Activated naive CD8-positive, alpha-beta T cell (primary cell): ENCODE results near the gene GAL.
A peak's percentile ranks its signal among the peaks of the same experiment; 100 is the strongest.

Experiments
- H3K27ac Mint-ChIP-seq: one replicate; pipeline ENCODE4 v1.8.0; 2021; ENCODE audit warnings: mixed read lengths
- H3K27me3 Mint-ChIP-seq: one replicate; pipeline ENCODE4 v1.8.0; 2021; ENCODE audit warnings: mixed read lengths
- H3K36me3 Mint-ChIP-seq: one replicate; pipeline ENCODE4 v1.8.0; 2021; ENCODE audit warnings: mixed read lengths
- H3K4me1 Mint-ChIP-seq: one replicate; pipeline ENCODE4 v1.8.0; 2021; ENCODE audit warnings: low read depth, mixed read lengths
- H3K4me3 Mint-ChIP-seq: one replicate; pipeline ENCODE4 v1.8.0; 2021; ENCODE audit warnings: mild to moderate bottlenecking, mixed read lengths
- H3K9me3 Mint-ChIP-seq: one replicate; pipeline ENCODE4 v1.8.0; 2021; ENCODE audit warnings: low read depth, mixed read lengths

Gene GAL

DNA sequence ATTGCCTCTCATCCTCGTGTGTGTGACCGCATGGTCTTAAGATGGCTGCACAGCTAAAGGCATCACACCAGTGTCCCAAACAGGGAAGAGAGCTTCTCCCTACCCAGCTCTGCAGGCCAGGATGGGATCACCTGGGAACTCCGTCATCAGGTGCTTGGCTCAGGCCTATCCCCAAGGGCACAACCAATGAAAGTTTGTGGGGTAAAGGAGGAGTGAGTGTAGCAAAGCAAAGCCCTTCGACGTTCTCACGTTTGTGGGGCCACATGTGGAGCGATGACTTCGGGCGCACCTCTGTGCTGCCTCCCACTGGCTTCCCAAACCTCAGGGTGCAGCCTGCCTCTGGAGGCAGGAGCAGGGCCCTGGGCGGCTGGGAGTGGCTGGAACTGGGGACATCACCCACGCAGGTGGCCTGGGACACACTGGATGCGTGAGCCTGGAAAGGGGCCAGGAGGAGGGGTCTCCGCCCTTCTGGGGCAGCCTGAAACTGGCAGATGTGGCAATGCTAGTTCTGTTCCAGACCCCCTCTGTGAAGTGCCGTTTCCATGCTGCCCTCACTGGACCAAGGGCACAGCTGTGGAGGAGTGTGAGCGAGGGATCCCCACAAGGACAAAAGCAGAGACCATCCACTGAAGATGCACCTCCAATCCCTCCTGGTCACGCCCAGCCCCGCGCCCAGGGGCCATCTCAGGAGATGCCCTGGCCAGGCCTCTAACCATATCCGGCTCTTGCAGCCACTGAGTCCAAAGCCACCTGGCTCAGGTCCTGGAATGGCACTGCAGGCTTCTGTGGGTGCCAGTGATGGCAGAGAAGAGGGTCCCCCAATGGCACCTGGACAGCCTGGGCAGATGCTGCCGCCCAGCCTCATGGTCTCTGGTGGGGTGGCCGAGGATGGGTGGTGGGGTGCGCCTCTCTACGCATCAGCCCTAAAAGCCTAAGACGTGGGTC lies 30.6 kb upstream of the GAL start:
- H3K27ac Mint-ChIP-seq = no peak overlapping the region

DNA sequence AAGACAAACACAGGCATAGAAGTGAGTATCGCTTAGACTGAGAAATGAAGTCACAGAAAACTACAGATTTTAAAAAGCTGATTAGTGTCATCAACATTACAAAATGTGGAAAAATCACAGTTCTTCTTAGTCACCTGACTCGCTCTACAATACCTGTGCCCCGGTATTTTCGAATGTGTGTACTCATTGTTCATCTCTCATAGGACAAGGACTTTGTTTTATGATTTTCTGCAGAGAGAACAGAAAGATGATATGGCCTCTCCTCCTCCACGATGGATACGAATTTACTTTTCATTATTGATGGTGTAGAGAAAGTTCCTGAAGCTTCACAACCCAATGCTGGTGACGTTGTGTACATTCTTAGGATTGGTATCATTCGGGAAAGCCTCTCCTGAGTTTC lies 29.4 kb upstream of the GAL start:
- Mint-ChIP-seq H3K36me3 (no peaks in the 10 kb centered on the region), H3K9me3 (peaks cover 5% of the 10 kb centered on the region), H3K27ac (no peak overlapping the region), H3K4me3 (no peak overlapping the region), H3K4me1 (no peaks in the 10 kb centered on the region), H3K27me3 (no peaks in the 10 kb centered on the region)

More for the DNA sequence above, 30.6 kb upstream of the GAL start:
- peaks cover 5% of the 10 kb centered on the region for H3K9me3 Mint-ChIP-seq
- no peaks in the 10 kb centered on the region for H3K4me1 Mint-ChIP-seq
- no peak overlapping the region for H3K4me3 Mint-ChIP-seq
- peaks cover 4% of the 10 kb centered on the region for H3K27me3 Mint-ChIP-seq
- H3K36me3 Mint-ChIP-seq = no peaks in the 10 kb centered on the region

DNA sequence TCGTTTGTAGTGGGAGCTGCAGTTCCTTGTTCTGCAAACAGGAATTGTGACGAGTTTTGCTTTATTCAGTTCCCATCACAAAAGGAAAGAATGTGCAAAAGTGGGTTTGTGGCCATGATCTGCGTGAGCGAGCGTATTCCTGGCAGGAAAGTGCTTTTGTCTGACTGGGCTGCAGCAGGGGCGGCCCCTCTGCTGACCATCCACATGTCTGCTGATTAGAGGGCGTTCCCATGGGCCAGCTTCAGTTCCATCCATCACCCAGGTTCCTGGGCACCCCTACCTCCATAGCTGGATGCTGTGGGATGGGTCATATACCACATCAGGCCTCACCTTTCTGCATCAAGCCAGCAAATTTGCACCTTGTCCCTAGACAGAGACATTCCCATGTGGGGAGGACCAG lies 28.9 kb upstream of the GAL start:
- no peaks in the 10 kb centered on the region for H3K4me1 Mint-ChIP-seq
- no peaks in the 10 kb centered on the region for H3K27me3 Mint-ChIP-seq
- H3K36me3 Mint-ChIP-seq = no peaks in the 10 kb centered on the region
- no peak overlapping the region for H3K27ac Mint-ChIP-seq
- H3K9me3 Mint-ChIP-seq = peaks cover 5% of the 10 kb centered on the region
- H3K4me3 Mint-ChIP-seq = no peak overlapping the region

DNA sequence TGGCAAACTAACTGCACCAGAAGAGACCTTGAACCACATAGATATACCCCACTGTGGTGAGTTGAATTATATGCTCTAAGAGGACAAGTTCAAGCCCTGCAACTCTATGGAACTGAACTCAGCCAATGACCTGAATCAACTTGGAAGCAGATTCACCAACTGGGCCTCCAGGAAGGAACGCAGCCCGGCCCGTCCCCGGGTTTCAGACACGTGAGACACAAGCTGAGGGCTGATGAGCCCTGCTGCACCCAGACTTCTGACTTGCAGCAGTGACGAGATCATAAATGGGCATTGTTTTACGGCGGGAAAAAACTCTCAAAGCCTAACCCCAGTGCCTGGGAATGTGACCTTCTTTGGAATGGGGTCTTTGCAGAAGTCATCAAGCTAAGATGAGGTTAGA lies 28.5 kb upstream of the GAL start:
- Mint-ChIP-seq H3K27me3 (no peaks in the 10 kb centered on the region), H3K36me3 (no peaks in the 10 kb centered on the region), H3K4me1 (no peaks in the 10 kb centered on the region), H3K9me3 (peaks cover 5% of the 10 kb centered on the region), H3K27ac (no peak overlapping the region), H3K4me3 (no peak overlapping the region)

DNA sequence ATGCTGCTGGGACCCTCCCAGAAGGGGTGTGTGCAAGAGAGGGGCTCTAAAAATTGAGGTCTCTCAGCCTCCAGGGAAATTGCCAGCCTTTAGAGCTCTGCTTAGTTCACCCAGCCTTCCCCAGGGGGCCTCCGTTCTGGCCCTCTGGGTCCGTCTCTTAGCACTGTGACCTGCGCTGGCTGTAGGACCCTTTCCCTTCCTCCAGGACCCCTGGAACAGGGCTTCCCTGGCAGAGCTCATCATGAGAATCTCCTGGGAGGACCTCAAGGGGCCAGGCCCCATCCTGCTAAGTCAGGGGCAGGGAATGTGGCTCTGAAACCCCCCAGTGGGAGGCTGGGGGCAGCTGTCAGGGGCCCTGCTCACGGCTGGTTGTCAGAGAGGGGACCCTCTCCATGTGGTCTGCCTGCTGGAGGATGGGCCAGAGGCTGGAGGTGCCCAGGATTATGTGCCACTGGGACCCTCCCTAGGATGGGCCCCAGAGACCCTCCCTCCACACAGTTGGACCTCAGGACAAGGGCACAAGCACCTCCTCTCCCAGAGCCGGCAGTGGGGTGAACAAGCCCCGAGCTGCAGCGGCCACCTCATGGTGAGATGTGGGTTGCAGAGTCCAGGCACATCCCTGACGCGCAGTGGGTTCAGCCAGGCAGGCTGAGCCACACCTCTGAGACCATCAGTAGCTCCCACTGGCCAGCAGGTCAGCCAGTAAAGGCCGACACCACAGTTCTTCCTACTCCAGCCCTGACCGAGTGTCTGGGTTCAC lies 27.1 kb upstream of the GAL start:
- no peaks in the 10 kb centered on the region for H3K27me3 Mint-ChIP-seq
- no peak overlapping the region for H3K4me3 Mint-ChIP-seq
- peak overlapping the region; percentile 16 for H3K27ac Mint-ChIP-seq

DNA sequence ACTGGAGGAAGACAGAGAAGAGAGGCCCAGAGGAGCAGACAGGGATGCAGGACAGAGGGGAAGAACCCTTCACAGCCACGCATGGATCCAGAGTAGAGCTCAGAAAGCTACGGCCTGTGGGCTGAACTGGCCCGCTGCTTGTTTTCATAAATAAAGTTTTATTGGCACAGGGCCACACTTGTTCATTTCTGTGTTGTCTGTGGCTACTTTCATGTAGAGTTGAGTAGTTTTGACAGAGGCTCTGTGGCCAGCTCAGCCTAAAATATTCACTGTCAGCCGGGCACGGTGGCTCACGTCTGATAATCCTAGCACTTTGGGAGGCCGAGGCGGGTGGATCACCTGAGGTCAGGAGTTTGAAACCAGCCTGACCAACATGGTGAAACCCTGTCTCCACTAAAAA lies 26.2 kb upstream of the GAL start:
- Mint-ChIP-seq H3K4me3 (no peak overlapping the region), H3K27ac (no peak overlapping the region), H3K9me3 (peaks cover 5% of the 10 kb centered on the region), H3K36me3 (no peaks in the 10 kb centered on the region), H3K4me1 (no peaks in the 10 kb centered on the region), H3K27me3 (no peaks in the 10 kb centered on the region)

More for the DNA sequence above, 27.1 kb upstream of the GAL start:
- Mint-ChIP-seq H3K4me1 (no peaks in the 10 kb centered on the region), H3K36me3 (no peaks in the 10 kb centered on the region), H3K9me3 (peaks cover 5% of the 10 kb centered on the region)

DNA sequence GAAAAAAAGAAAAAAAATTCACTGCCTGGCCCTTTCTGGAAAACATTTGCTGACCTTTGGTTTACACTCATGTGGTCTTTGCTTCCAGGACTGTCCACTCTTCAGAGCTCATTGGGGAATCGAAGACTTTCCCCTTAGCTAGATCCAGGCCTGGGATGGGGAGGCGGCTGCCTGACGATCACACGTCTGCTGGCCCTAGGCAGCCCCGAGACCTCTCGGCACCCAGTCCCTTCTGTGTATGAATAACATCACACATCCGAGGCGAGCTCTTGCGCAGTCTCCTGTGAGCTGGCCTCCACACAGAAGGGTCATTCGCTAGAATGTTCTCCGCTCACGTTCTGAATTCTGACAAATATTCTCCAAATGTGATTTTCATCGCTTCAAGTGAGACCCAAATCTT lies 25.7 kb upstream of the GAL start:
- Mint-ChIP-seq H3K9me3 (peaks cover 5% of the 10 kb centered on the region), H3K36me3 (no peaks in the 10 kb centered on the region), H3K27me3 (no peaks in the 10 kb centered on the region), H3K4me1 (no peaks in the 10 kb centered on the region), H3K4me3 (no peak overlapping the region), H3K27ac (no peak overlapping the region)

DNA sequence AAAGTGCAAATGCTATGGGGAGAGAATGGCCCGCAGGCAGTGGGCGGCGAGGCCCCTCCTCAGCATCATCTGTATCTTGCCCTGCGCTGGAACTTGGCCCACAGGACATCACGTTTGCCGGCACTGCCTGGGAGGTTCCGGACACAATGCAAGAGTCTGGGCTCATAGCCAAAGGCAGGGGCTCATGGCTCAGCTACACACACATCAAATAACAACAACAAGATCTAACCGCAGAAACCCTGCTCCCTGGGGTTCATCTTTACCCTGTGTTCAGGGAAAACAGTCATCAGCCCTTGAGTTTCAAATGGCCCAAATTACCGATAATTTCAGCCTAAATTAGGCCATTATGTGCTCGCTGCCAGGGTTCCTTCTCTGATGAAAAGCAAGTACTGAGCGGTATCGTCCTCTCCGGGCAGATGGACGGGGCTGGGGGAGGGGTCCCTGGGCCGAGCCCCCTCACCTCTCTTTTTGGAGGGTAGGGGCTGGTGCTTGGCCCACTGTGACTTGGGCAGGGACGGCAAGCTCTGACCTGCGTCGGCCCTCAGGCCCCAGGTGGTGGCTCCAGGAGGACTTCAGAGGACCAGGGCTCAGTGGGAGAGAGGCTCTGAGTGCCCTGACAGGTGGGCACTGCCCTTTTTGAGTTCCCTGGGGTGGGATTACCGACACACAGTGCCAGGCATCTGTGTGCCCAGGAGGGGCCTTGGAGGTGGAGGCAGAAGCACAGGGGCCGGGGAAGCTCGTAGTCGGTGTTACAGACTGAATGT lies 25.0 kb upstream of the GAL start:
- Mint-ChIP-seq H3K27me3 (no peaks in the 10 kb centered on the region), H3K36me3 (no peaks in the 10 kb centered on the region), H3K9me3 (peaks cover 5% of the 10 kb centered on the region), H3K4me1 (no peaks in the 10 kb centered on the region), H3K27ac (no peak overlapping the region), H3K4me3 (no peak overlapping the region)

DNA sequence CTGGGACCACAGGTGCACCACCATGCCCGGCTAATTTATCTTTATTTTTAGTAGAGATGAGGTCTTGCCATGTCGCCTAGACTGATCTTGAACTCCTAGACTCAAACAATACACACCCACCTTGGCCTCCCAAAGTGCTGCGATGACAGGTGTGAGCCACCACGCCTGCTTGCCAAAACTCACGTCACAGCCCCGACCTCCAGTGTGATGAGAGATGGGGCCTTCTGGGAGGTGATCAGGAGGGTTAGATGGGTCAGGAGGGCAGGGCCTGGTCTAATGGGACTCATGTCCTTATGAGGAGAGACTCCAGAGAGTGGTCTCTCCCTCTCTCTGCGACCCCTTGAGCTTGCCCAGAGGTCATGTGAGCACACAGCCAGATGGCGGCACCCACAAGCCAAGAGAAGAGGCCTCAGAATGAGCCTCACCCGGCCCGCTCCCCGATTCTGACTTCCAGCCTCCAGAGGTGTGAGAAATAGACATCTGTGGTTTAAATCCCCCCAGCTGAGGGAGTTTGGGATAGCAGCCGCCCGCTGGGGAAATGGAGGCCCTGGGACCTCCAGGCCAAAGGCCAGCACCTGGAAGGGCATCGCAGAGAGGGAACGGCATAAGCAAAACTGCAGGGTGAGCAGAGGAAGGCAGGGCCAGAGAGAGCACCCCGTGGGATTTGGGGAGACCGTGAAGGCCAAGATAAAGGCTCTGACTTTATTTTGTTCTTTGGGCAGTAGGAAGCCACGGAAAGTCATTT lies 24.1 kb upstream of the GAL start:
- no peak overlapping the region for H3K27ac Mint-ChIP-seq
- peaks cover 3% of the 10 kb centered on the region for H3K9me3 Mint-ChIP-seq
- no peaks in the 10 kb centered on the region for H3K27me3 Mint-ChIP-seq
- H3K36me3 Mint-ChIP-seq = no peaks in the 10 kb centered on the region
- no peak overlapping the region for H3K4me3 Mint-ChIP-seq
- H3K4me1 Mint-ChIP-seq = no peaks in the 10 kb centered on the region

DNA sequence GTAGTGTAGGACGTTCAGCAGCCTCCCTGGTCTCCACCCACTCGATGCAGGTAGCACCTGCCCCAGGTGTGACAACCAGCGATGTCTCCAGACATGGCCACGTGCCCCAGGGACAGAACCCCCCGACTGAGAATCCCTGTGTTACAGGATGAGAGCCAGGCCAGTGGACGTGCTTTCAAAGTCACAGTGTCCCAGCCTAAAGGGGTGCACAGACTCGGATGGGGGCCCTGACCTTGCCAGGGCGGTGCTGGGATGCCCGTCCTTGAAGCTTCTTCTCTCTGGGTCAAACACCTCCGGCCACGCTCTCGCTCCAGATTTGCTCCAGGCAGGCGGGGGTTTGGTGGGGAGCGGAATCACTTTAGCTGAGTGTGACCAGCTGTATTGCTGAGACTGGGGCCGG lies 23.3 kb upstream of the GAL start:
- H3K27ac Mint-ChIP-seq = no peak overlapping the region
- H3K4me3 Mint-ChIP-seq = no peak overlapping the region
- no peaks in the 10 kb centered on the region for H3K4me1 Mint-ChIP-seq
- no peaks in the 10 kb centered on the region for H3K9me3 Mint-ChIP-seq
- H3K27me3 Mint-ChIP-seq = no peaks in the 10 kb centered on the region
- no peaks in the 10 kb centered on the region for H3K36me3 Mint-ChIP-seq

DNA sequence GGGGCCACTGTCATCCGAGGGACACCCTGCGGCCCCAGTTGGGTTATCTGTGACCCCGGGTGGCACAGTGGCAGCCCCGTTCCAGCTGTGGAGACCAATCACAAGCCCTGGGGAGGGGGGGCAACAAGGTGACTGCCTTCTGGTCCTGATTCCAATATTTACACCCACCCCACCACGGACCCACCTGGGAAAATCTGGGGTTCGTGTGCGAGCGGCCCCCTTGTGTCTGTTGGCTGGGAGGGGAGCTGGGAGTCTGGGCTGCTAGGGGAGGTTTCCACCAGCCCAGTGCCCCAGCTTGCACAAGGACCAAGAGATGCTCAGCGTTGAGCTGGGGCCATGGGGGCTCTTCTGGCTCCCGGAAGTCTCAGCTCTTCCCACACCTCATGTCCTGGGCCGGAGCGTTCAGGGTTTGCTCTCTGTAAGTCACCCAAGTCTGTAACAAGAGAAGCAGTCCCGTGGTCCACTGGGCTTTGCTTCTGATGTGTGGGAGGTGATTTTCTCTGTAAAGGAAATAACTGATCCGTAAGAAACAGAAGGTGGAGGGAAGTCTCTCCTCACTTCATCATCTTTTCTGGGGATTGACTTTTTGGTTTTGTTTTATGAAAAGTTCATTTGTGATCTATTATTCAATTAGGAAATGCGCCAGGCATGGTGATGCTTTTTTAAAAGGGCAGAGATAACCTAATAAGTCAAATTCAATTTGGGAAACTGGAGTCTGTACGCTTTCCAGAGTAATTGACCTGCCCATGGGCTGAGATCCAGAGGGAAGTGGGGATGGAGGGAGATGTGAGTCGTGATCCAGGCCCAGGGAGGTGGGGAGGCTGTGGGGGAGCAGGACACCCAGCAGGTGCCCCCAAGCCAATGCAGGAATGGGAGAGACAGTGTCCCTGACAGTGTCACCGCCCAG lies 22.4 kb upstream of the GAL start:
- H3K4me1 Mint-ChIP-seq = no peaks in the 10 kb centered on the region
- H3K9me3 Mint-ChIP-seq = no peaks in the 10 kb centered on the region
- no peak overlapping the region for H3K4me3 Mint-ChIP-seq
- H3K36me3 Mint-ChIP-seq = no peaks in the 10 kb centered on the region
- no peaks in the 10 kb centered on the region for H3K27me3 Mint-ChIP-seq
- H3K27ac Mint-ChIP-seq = no peak overlapping the region

DNA sequence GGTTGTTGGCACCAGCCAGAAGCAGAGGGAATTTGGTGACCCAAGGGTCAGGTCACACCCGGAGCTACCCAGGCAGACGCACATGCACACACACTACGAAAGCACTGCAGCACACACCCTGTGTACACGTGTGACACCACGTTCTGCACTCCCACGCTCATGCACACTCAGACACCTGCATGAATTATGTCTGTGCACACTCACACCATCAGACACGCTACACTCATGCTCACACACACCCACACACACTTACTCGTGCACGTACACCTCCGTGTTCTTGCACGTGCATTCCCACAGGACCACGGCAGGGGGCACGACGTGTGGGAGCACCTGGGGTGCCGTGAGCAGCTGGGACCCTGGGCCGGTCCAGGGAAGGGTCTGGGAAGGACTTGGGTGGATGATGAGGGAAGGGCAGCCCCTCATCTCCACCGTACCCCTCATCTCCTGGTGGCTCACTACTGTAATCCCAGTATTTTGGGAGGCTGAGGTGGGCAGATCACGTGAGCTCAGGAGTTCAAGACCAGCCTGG lies 20.8 kb upstream of the GAL start:
- Mint-ChIP-seq H3K27me3 (no peaks in the 10 kb centered on the region), H3K9me3 (no peaks in the 10 kb centered on the region), H3K4me1 (no peaks in the 10 kb centered on the region), H3K4me3 (no peak overlapping the region), H3K36me3 (no peaks in the 10 kb centered on the region), H3K27ac (no peak overlapping the region)

DNA sequence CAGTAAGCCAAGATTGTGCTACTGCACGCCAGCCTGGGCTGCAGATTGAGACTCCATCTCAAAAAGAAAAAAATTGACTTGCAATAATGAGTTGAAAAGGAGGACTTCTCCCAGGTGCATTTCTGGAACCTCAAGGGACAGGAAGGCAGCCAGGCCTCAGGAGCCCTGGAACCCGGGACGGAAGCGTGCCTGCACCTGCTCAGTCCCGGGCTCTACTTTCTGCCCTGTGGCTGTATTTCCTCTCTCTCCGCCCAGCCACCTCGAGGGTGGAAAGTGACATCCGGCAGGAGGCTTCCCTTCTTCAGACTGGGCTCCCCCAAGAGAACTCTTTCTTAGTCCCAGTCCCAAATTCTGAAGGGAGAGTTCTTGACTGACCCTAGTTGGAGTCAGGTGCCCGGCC lies 20.2 kb upstream of the GAL start:
- Mint-ChIP-seq H3K27ac (no peak overlapping the region), H3K4me1 (no peaks in the 10 kb centered on the region), H3K4me3 (no peak overlapping the region), H3K9me3 (no peaks in the 10 kb centered on the region), H3K36me3 (no peaks in the 10 kb centered on the region), H3K27me3 (no peaks in the 10 kb centered on the region)
